ENCODE measurements around the gene KRTAP10-5.

Gene KRTAP10-5

GRCh38 chr21:44598061-44598460 is 17.7 kb upstream of the KRTAP10-5 start:
- H3K36me3 ChIP-seq (ENCODE audit: insufficient read depth) = no peaks in the 10 kb centered on the region
- H3K27ac ChIP-seq = no peak overlapping the region
- no peak for TF ChIP-seq CTCF (conservative IDR thresholded peaks at IDR 0.05; ENCODE audit: low read depth, low read length)
- no peaks in the 10 kb centered on the region for H3K79me2 ChIP-seq (ENCODE audit: insufficient read depth, low read depth)
- H3K4me3 ChIP-seq (IDR thresholded peaks at IDR 0.05; ENCODE audit: insufficient read depth, low read depth, low read length) = no peak overlapping the region
- peaks cover 64% of the 10 kb centered on the region; the same call in 1 of the 2 replicates for H3K27me3 ChIP-seq (ENCODE audit: insufficient read depth, low read depth)
- no peaks in the 10 kb centered on the region for H4K20me1 ChIP-seq (ENCODE audit: insufficient read depth)
- no peak overlapping the region for H3K9ac ChIP-seq
- no peak overlapping the region for H3K4me2 ChIP-seq
- no peak overlapping the region for H2AFZ ChIP-seq (ENCODE audit: low read depth)
- H3K4me1 ChIP-seq (ENCODE audit: low read depth, poor library complexity, severe bottlenecking) = no peaks in the 10 kb centered on the region

- Histone ChIP-seq H3K4me2 (no peak overlapping the region), H3K4me1 (ENCODE audit: low read depth, poor library complexity, severe bottlenecking) (no peaks in the 10 kb centered on the region), H3K27ac (no peak overlapping the region), H3K36me3 (ENCODE audit: insufficient read depth) (no peaks in the 10 kb centered on the region), H2AFZ (ENCODE audit: low read depth) (no peak overlapping the region), H3K27me3 (ENCODE audit: insufficient read depth, low read depth) (peaks cover 70% of the 10 kb centered on the region; the same call in 1 of the 2 replicates), H3K79me2 (ENCODE audit: insufficient read depth, low read depth) (no peaks in the 10 kb centered on the region), H3K4me3 (IDR thresholded peaks at IDR 0.05; ENCODE audit: insufficient read depth, low read depth, low read length) (no peak overlapping the region), H4K20me1 (ENCODE audit: insufficient read depth) (no peaks in the 10 kb centered on the region), H3K9ac (no peak overlapping the region)
- no peak for TF ChIP-seq CTCF (conservative IDR thresholded peaks at IDR 0.05; ENCODE audit: low read depth, low read length)
Observed at GRCh38 chr21:44596068-44596725, 15.8 kb upstream of the KRTAP10-5 start.

- H3K4me3 ChIP-seq (IDR thresholded peaks at IDR 0.05; ENCODE audit: insufficient read depth, low read depth, low read length) = no peak overlapping the region
- no peak overlapping the region for H3K9ac ChIP-seq
- H4K20me1 ChIP-seq (ENCODE audit: insufficient read depth) = no peaks in the 10 kb centered on the region
- no peaks in the 10 kb centered on the region for H3K79me2 ChIP-seq (ENCODE audit: insufficient read depth, low read depth)
- no peaks in the 10 kb centered on the region for H3K36me3 ChIP-seq (ENCODE audit: insufficient read depth)
- no peak for TF ChIP-seq CTCF (conservative IDR thresholded peaks at IDR 0.05; ENCODE audit: low read depth, low read length)
- peaks cover 70% of the 10 kb centered on the region; the same call in 1 of the 2 replicates for H3K27me3 ChIP-seq (ENCODE audit: insufficient read depth, low read depth)
- no peak overlapping the region for H2AFZ ChIP-seq (ENCODE audit: low read depth)
- H3K27ac ChIP-seq = no peak overlapping the region
- H3K4me2 ChIP-seq = no peak overlapping the region
- no peaks in the 10 kb centered on the region for H3K4me1 ChIP-seq (ENCODE audit: low read depth, poor library complexity, severe bottlenecking)
Observed at GRCh38 chr21:44595524-44595923, 15.1 kb upstream of the KRTAP10-5 start.

GRCh38 chr21:44594406-44594916 is 14.1 kb upstream of the KRTAP10-5 start:
- H3K79me2 ChIP-seq (ENCODE audit: insufficient read depth, low read depth) = no peaks in the 10 kb centered on the region
- H3K27ac ChIP-seq = no peak overlapping the region
- H3K4me2 ChIP-seq = no peak overlapping the region
- H3K36me3 ChIP-seq (ENCODE audit: insufficient read depth) = no peaks in the 10 kb centered on the region
- H3K9ac ChIP-seq = no peak overlapping the region
- H2AFZ ChIP-seq (ENCODE audit: low read depth) = no peak overlapping the region
- H4K20me1 ChIP-seq (ENCODE audit: insufficient read depth) = no peaks in the 10 kb centered on the region
- no peak for TF ChIP-seq CTCF (conservative IDR thresholded peaks at IDR 0.05; ENCODE audit: low read depth, low read length)
- H3K4me3 ChIP-seq (IDR thresholded peaks at IDR 0.05; ENCODE audit: insufficient read depth, low read depth, low read length) = no peak overlapping the region
- no peaks in the 10 kb centered on the region for H3K4me1 ChIP-seq (ENCODE audit: low read depth, poor library complexity, severe bottlenecking)
- peaks cover 63% of the 10 kb centered on the region; the same call in 1 of the 2 replicates for H3K27me3 ChIP-seq (ENCODE audit: insufficient read depth, low read depth)

Data from KMS-11 (cell line).